NCI-H748 treated with DMSO at 0.1 percent for 48 hours (cell line): ENCODE measurements around the gene CREM.

Experiments used
- DNase-seq: peaks from one replicate; lab custom pipeline; 2025; lab: John Stamatoyannopoulos, UW

Gene CREM

GRCh38 chr10:35219891-35220890 is 93.5 kb downstream of the CREM start:
- no peak for DNase-seq

GRCh38 chr10:35223016-35223415 is 96.4 kb downstream of the CREM start:
- DNase-seq = no peak

GRCh38 chr10:35224045-35224740 is 97.5 kb downstream of the CREM start:
- no peak for DNase-seq

GRCh38 chr10:35225204-35225603 is 98.6 kb downstream of the CREM start:
- DNase-seq = no peak

GRCh38 chr10:35226507-35226906 is 99.9 kb downstream of the CREM start:
- DNase-seq = no peak

- DNase-seq = no peak
Observed at GRCh38 chr10:35228058-35228457, 101.4 kb downstream of the CREM start.

- no peak for DNase-seq
Observed at GRCh38 chr10:35231646-35232045, 105.0 kb downstream of the CREM start.

- DNase-seq = no peak
Observed at GRCh38 chr10:35232527-35232926, 105.9 kb downstream of the CREM start.

- no peak for DNase-seq
Observed at GRCh38 chr10:35234073-35234472, 107.4 kb downstream of the CREM start.

GRCh38 chr10:35236739-35237138 is 110.1 kb downstream of the CREM start:
- no peak for DNase-seq

GRCh38 chr10:35237766-35238512 is 111.3 kb downstream of the CREM start:
- DNase-seq = no peak

- DNase-seq = no peak
Observed at GRCh38 chr10:35244549-35244948, 117.9 kb downstream of the CREM start.

GRCh38 chr10:35246770-35247343 is 120.2 kb downstream of the CREM start:
- no peak for DNase-seq

GRCh38 chr10:35251373-35252100 is 124.9 kb downstream of the CREM start:
- no peak for DNase-seq

GRCh38 chr10:35257057-35257983 is 130.7 kb downstream of the CREM start:
- no peak for DNase-seq

GRCh38 chr10:35259769-35260397 is 133.2 kb downstream of the CREM start:
- no peak for DNase-seq

- DNase-seq = no peak
Observed at GRCh38 chr10:35262436-35262835, 135.8 kb downstream of the CREM start.
